Liver (tissue), 3 donors: ENCODE data around the gene HSDL2.

Source experiments
- EGR1 ChIP-seq, 2 donors: IDR thresholded peaks; 2 replicates each; pipeline ENCODE4 v1.6.1; 2016 to 2018; ENCODE audit warnings: antibody characterized with exemption in 2 of 2, low read depth in 2 of 2
- FOXA1 ChIP-seq: IDR thresholded peaks from 2 replicates; pipeline ENCODE4 v1.6.1; 2016; ENCODE audit warnings: antibody characterized with exemption
- GABPA ChIP-seq, 2 donors: IDR thresholded peaks in 1 of 2; conservative IDR thresholded peaks in 1 of 2; 2 replicates each; pipeline ENCODE4 v1.6.1; 2016; ENCODE audit warnings: antibody characterized with exemption in 2 of 2, mild to moderate bottlenecking in 1 of 2, moderate library complexity in 1 of 2
- NR2F2 ChIP-seq: IDR thresholded peaks from 2 replicates; pipeline ENCODE4 v1.6.1; 2016; ENCODE audit warnings: antibody characterized with exemption
- RAD21 ChIP-seq, 2 donors: IDR thresholded peaks; 2 replicates each; pipeline ENCODE4 v1.6.1; 2016; ENCODE audit warnings: antibody characterized with exemption in 2 of 2, mild to moderate bottlenecking in 2 of 2
- SP1 ChIP-seq: IDR thresholded peaks from 2 replicates; pipeline ENCODE4 v1.6.1; 2018; ENCODE audit warnings: antibody characterized with exemption, mild to moderate bottlenecking
- TAF1 ChIP-seq: conservative IDR thresholded peaks from 2 replicates; pipeline ENCODE4 v1.6.1; 2016; ENCODE audit warnings: antibody characterized with exemption, mild to moderate bottlenecking
- YY1 ChIP-seq: IDR thresholded peaks from 2 replicates; pipeline ENCODE4 v1.6.1; 2016; ENCODE audit warnings: antibody characterized with exemption, mild to moderate bottlenecking
- TF ChIP-seq, protein P1 (sequence below): fragments of 150-350 bp; IDR thresholded peaks from 2 replicates; pipeline ENCODE4 v1.5.1; 2017; ENCODE audit warnings: improper control_type of control experiment, low read depth, low read length; ENCODE audit not compliant: missing input control
- donor health status: healthy.
- donor health status: healthy.

DNA sequence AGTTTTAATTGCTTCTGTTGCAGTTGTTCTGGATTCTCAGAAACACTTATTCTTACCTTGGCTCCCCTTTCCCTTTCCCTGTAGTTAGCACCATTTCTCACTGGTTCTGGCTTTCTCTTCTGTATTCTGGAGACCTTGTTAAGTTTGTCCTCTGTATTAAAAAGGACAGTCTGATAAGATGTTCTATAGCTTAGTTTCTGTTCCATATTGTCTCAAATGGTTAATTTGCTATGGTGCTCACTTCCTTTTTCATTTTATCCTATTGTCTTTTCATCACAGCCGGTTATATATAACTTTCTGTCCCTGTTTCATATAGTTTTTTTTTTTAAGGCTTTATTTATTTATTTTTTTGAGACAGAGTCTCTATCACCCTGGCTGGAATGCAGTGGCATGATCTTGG, 65.3 kb downstream of the HSDL2 start:
- TF ChIP-seq GABPA (IDR thresholded peaks at IDR 0.05 in 1 of 2, conservative IDR thresholded peaks at IDR 0.05 in 1 of 2) = no peak
- TF ChIP-seq, protein P1, sequence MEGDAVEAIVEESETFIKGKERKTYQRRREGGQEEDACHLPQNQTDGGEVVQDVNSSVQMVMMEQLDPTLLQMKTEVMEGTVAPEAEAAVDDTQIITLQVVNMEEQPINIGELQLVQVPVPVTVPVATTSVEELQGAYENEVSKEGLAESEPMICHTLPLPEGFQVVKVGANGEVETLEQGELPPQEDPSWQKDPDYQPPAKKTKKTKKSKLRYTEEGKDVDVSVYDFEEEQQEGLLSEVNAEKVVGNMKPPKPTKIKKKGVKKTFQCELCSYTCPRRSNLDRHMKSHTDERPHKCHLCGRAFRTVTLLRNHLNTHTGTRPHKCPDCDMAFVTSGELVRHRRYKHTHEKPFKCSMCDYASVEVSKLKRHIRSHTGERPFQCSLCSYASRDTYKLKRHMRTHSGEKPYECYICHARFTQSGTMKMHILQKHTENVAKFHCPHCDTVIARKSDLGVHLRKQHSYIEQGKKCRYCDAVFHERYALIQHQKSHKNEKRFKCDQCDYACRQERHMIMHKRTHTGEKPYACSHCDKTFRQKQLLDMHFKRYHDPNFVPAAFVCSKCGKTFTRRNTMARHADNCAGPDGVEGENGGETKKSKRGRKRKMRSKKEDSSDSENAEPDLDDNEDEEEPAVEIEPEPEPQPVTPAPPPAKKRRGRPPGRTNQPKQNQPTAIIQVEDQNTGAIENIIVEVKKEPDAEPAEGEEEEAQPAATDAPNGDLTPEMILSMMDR = no peak
- TF ChIP-seq EGR1 (IDR thresholded peaks at IDR 0.05; ENCODE audit: low read depth in 2 of 2) = no peak
- no peak for TF ChIP-seq RAD21 (IDR thresholded peaks at IDR 0.05)
- TF ChIP-seq SP1 = no peak
- no peak for TF ChIP-seq YY1
- no peak for TF ChIP-seq FOXA1
- TF ChIP-seq TAF1 = no peak
- TF ChIP-seq NR2F2 = no peak
